ENCODE results near the gene SLF2. TPM values are rescaled to one million over a fixed set of nuclear protein-coding genes. Genes with fewer than 3 reads are reported as not detected.

Gene SLF2
- total and polyA plus RNA-seq, 10 donors, result 11.5 to 90.9 (median 46.8) TPM

DNA sequence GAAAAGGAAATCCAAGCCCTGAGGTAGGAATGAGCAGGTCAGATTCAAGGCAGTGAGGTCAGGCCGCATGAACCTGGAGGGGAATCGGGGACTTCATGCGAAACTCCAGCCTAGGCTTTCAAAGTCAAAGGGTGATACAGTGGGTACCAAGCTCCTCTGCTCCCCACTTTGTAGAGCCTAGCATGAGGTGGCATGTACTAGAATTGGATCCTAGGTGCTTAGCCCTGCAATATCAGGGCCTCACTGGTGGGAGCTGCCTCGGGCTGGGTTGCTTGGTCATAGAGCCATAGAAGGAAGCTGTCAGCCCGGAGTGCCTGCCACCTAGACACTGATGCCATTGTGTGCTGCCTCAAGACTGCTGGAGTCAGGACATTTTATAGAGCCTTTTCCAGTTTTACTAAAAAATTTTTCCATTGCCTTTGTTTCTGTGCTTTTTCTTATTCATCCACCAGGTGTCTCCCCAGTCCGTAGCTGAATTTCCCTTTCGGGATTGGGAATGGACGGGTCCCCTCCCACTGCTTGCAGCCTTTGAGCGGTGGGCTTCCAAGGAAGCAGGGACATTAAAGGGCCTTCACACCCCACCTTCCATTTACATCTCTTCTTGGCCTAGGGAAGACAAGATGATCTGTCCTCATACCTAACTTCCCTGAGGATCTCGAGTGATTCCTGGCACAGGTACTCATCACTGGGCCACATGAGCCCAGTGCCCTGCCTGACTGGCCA is 81.4 kb downstream of the SLF2 start:
- WGBS, 5 donors, result 67 to 75% (median 72%) methylated on average over 10 of the region's 10 CpGs
- H3K27ac ChIP-seq, result peak overlapping the region in 1 of 8 donors; percentile 13
- no peak for DNase-seq

GRCh38 chr10:100995181-100995580 is 82.4 kb downstream of the SLF2 start:
- 67 to 85% (median 78%) methylated on average over 6 of the region's 6 CpGs for WGBS, 5 donors
- no peak overlapping the region for H3K4me3 ChIP-seq
- intact Hi-C loops (cut with DNase I; ENCODE audit: low total_unique reads), result no loop called here
- TF ChIP-seq POLR2AphosphoS5 (IDR thresholded peaks at IDR 0.05), result no peak
- TF ChIP-seq CTCF (IDR thresholded peaks at IDR 0.05 in 8 of 11, conservative IDR thresholded peaks at IDR 0.05 in 3 of 11), result no peak
- no peak for TF ChIP-seq POLR2A (IDR thresholded peaks at IDR 0.05)
- H3K27ac ChIP-seq, result peak overlapping the region in 1 of 8 donors; percentile 95
- H3K4me1 ChIP-seq, result peaks cover 17 to 46% (median 32%) of the 10 kb centered on the region in 6 donors
- no peak for DNase-seq
- H3K27me3 ChIP-seq (replicated peaks in 1 of 7), result no peaks in the 10 kb centered on the region
- H3K36me3 ChIP-seq, result peaks cover 0 to 44% (median 30%) of the 10 kb centered on the region in 6 donors
- H3K9me3 ChIP-seq, result no peaks in the 10 kb centered on the region

More for the DNA sequence above, 81.4 kb downstream of the SLF2 start:
- H3K9me3 ChIP-seq, result no peaks in the 10 kb centered on the region
- TF ChIP-seq POLR2AphosphoS5 (IDR thresholded peaks at IDR 0.05), result no peak
- no peak for TF ChIP-seq POLR2A (IDR thresholded peaks at IDR 0.05)
- TF ChIP-seq CTCF (IDR thresholded peaks at IDR 0.05 in 8 of 11, conservative IDR thresholded peaks at IDR 0.05 in 3 of 11), result peak in 7 of 11 experiments; percentile 43 to 59 (median 56)
- intact Hi-C loops (cut with DNase I; ENCODE audit: low total_unique reads), result no loop called here
- peaks cover 17 to 49% (median 35%) of the 10 kb centered on the region in 6 donors for H3K4me1 ChIP-seq
- peaks cover 0 to 55% (median 34%) of the 10 kb centered on the region in 6 donors for H3K36me3 ChIP-seq
- no peak overlapping the region for H3K4me3 ChIP-seq
- no peaks in the 10 kb centered on the region for H3K27me3 ChIP-seq (replicated peaks in 1 of 7)

- WGBS, 5 donors, result 4 to 8% (median 5%) methylated on average over 23 to 46 of the region's 46 CpGs
- no peaks in the 10 kb centered on the region for H3K9me3 ChIP-seq
- intact Hi-C loops (cut with DNase I; ENCODE audit: low total_unique reads), result no loop called here
- peak; percentile 91 for DNase-seq
- H3K27me3 ChIP-seq (replicated peaks in 1 of 7), result no peaks in the 10 kb centered on the region
- H3K4me3 ChIP-seq, result peak overlapping the region; percentile 64 to 91 (median 80)
- H3K27ac ChIP-seq, result peak overlapping the region; percentile 93 to 99 (median 98)
- H3K36me3 ChIP-seq, result peaks cover 0 to 28% (median 14%) of the 10 kb centered on the region in 6 donors
- H3K4me1 ChIP-seq, result peaks cover 17 to 56% (median 45%) of the 10 kb centered on the region in 6 donors
- TF ChIP-seq CTCF (IDR thresholded peaks at IDR 0.05 in 8 of 11, conservative IDR thresholded peaks at IDR 0.05 in 3 of 11), result peak in 1 of 11 experiments; percentile 7
- TF ChIP-seq POLR2A (IDR thresholded peaks at IDR 0.05), result no peak
- peak in 2 of 3 donors; percentile 3 to 54 for TF ChIP-seq POLR2AphosphoS5 (IDR thresholded peaks at IDR 0.05)
Observed at GRCh38 chr10:100996678-100997359, 84.1 kb downstream of the SLF2 start.
